ENCODE data around the gene TCTN1.
"Not testable (repeated sequence)": the region's sequence is repeated elsewhere in the genome, so short reads cannot be mapped to it uniquely, and the experiment has no call there.

The TCTN1 gene

GRCh38 chr12:110647631-110648040, 33.7 kb downstream of the TCTN1 start:
- Histone ChIP-seq H3K9ac (ENCODE audit: low read length) (peak overlapping the region; percentile 44; the same call in 1 of the 2 replicates), H3K79me2 (ENCODE audit: insufficient read depth, low read length) (0 out of 2 replicates have a peak, but pooled peaks cover under 1% of the 10 kb centered on the region), H3K4me2 (ENCODE audit: low read depth, low read length, poor library complexity, severe bottlenecking) (peak overlapping the region; percentile 49)

GRCh38 chr12:110649341-110649847, 35.5 kb downstream of the TCTN1 start:
- H3K27me3 ChIP-seq (ENCODE audit: low read length) = no peaks in the 10 kb centered on the region
- H3K79me2 ChIP-seq (ENCODE audit: insufficient read depth, low read length) = peaks cover 7% of the 10 kb centered on the region; the same call in 1 of the 2 replicates
- TF ChIP-seq EZH2phosphoT487 (conservative IDR thresholded peaks at IDR 0.05; ENCODE audit: low read length) = no peak
- TF ChIP-seq CTCF (IDR thresholded peaks at IDR 0.05; ENCODE audit: insufficient read depth, low read length, poor library complexity, severe bottlenecking) = no peak
- peak overlapping the region; percentile 88 for H3K27ac ChIP-seq (ENCODE audit: low read depth, low read length)
- H3K4me2 ChIP-seq (ENCODE audit: low read depth, low read length, poor library complexity, severe bottlenecking) = peak overlapping the region; percentile 49
- no peaks in the 10 kb centered on the region for H4K20me1 ChIP-seq (ENCODE audit: low read depth, low read length)
- H2AFZ ChIP-seq (ENCODE audit: low read depth, low read length, severe bottlenecking) = no peak overlapping the region
- H3K9me3 ChIP-seq (ENCODE audit: insufficient read depth, low read length) = no peaks in the 10 kb centered on the region
- H3K36me3 ChIP-seq (ENCODE audit: low read length) = peaks cover 30% of the 10 kb centered on the region
- H3F3A ChIP-seq (ENCODE audit: insufficient read depth) = peaks cover 58% of the 10 kb centered on the region
- H3K4me3 ChIP-seq (ENCODE audit: insufficient read depth, low read length, poor library complexity, severe bottlenecking) = no peak overlapping the region
- peak overlapping the region; percentile 44 for H3K9ac ChIP-seq (ENCODE audit: low read length)
- no peaks in the 10 kb centered on the region for H3K9me2 ChIP-seq (replicated peaks; ENCODE audit: insufficient read depth, low read length)

More at GRCh38 chr12:110647631-110648040, 33.7 kb downstream of the TCTN1 start:
- no peak overlapping the region for H3K4me3 ChIP-seq (ENCODE audit: insufficient read depth, low read length, poor library complexity, severe bottlenecking)
- no peaks in the 10 kb centered on the region for H4K20me1 ChIP-seq (ENCODE audit: low read depth, low read length)
- TF ChIP-seq EZH2phosphoT487 (conservative IDR thresholded peaks at IDR 0.05; ENCODE audit: low read length) = no peak
- no peak for TF ChIP-seq CTCF (IDR thresholded peaks at IDR 0.05; ENCODE audit: insufficient read depth, low read length, poor library complexity, severe bottlenecking)
- no peaks in the 10 kb centered on the region for H3K9me3 ChIP-seq (ENCODE audit: insufficient read depth, low read length)
- peak overlapping the region; percentile 88 for H3K27ac ChIP-seq (ENCODE audit: low read depth, low read length)
- H3K27me3 ChIP-seq (ENCODE audit: low read length) = no peaks in the 10 kb centered on the region
- no peaks in the 10 kb centered on the region for H3K9me2 ChIP-seq (replicated peaks; ENCODE audit: insufficient read depth, low read length)
- H3K36me3 ChIP-seq (ENCODE audit: low read length) = peaks cover 23% of the 10 kb centered on the region
- H3F3A ChIP-seq (ENCODE audit: insufficient read depth) = peaks cover 52% of the 10 kb centered on the region
- H2AFZ ChIP-seq (ENCODE audit: low read depth, low read length, severe bottlenecking) = no peak overlapping the region

GRCh38 chr12:110654238-110654637, 40.3 kb downstream of the TCTN1 start:
- Histone ChIP-seq H3K36me3 (ENCODE audit: low read length) (peaks cover 22% of the 10 kb centered on the region), H3K27ac (ENCODE audit: low read depth, low read length) (peak overlapping the region; percentile 29; the same call in 1 of the 2 replicates), H3F3A (ENCODE audit: insufficient read depth) (peaks cover 37% of the 10 kb centered on the region), H3K79me2 (ENCODE audit: insufficient read depth, low read length) (peaks cover 39% of the 10 kb centered on the region)
- H3K9ac ChIP-seq (ENCODE audit: low read length); H3K27me3 ChIP-seq (ENCODE audit: low read length); H3K4me2 ChIP-seq (ENCODE audit: low read depth, low read length, poor library complexity, severe bottlenecking); H3K4me3 ChIP-seq (ENCODE audit: insufficient read depth, low read length, poor library complexity, severe bottlenecking); H3K9me3 ChIP-seq (ENCODE audit: insufficient read depth, low read length); H4K20me1 ChIP-seq (ENCODE audit: low read depth, low read length); H2AFZ ChIP-seq (ENCODE audit: low read depth, low read length, severe bottlenecking); H3K9me2 ChIP-seq (replicated peaks; ENCODE audit: insufficient read depth, low read length): not testable (repeated sequence)

GRCh38 chr12:110656071-110656655, 42.2 kb downstream of the TCTN1 start:
- H3K36me3 ChIP-seq (ENCODE audit: low read length) = peaks cover 17% of the 10 kb centered on the region
- TF ChIP-seq CTCF (IDR thresholded peaks at IDR 0.05; ENCODE audit: insufficient read depth, low read length, poor library complexity, severe bottlenecking) (no peak), EZH2phosphoT487 (conservative IDR thresholded peaks at IDR 0.05; ENCODE audit: low read length) (no peak)
- H4K20me1 ChIP-seq (ENCODE audit: low read depth, low read length) = no peaks in the 10 kb centered on the region
- H3K9me2 ChIP-seq (replicated peaks; ENCODE audit: insufficient read depth, low read length) = no peaks in the 10 kb centered on the region
- H3F3A ChIP-seq (ENCODE audit: insufficient read depth) = peaks cover 22% of the 10 kb centered on the region
- no peak overlapping the region for H3K4me3 ChIP-seq (ENCODE audit: insufficient read depth, low read length, poor library complexity, severe bottlenecking)
- no peaks in the 10 kb centered on the region for H3K9me3 ChIP-seq (ENCODE audit: insufficient read depth, low read length)
- no peaks in the 10 kb centered on the region for H3K27me3 ChIP-seq (ENCODE audit: low read length)
- no peak overlapping the region for H3K9ac ChIP-seq (ENCODE audit: low read length)
- no peak overlapping the region for H3K4me2 ChIP-seq (ENCODE audit: low read depth, low read length, poor library complexity, severe bottlenecking)
- H2AFZ ChIP-seq (ENCODE audit: low read depth, low read length, severe bottlenecking) = no peak overlapping the region
- H3K27ac ChIP-seq (ENCODE audit: low read depth, low read length) = peak overlapping the region; percentile 25
- peaks cover 56% of the 10 kb centered on the region for H3K79me2 ChIP-seq (ENCODE audit: insufficient read depth, low read length)
